ENCODE results near the gene INPP5J. TPM values are rescaled to one million over a fixed set of nuclear protein-coding genes. Genes with fewer than 3 reads are reported as not detected.
"Not testable (repeated sequence)": the region's sequence is repeated elsewhere in the genome, so short reads cannot be mapped to it uniquely, and the experiment has no call there.

The INPP5J gene
- polyA plus RNA-seq (2012; ENCODE audit: missing spikeins), result not detected

GRCh38 chr22:31122532-31123291 lies at the start of gene INPP5J:
Gene INPP5J, plus strand, starts transcription at chr22:31122966. Its CDS starts 49 bp downstream, at chr22:31123015.
- no peak for TF ChIP-seq POLR2AphosphoS5 (IDR thresholded peaks at IDR 0.05; ENCODE audit: low read depth, low read length)
- no peak for DNase-seq (ENCODE audit: insufficient read length)
- FAIRE-seq, result no peak

- not testable (repeated sequence) for FAIRE-seq; DNase-seq (ENCODE audit: insufficient read length)
Measured at GRCh38 chr22:31073125-31073524, 49.6 kb upstream of the INPP5J start.

- FAIRE-seq; DNase-seq (ENCODE audit: insufficient read length): not testable (repeated sequence)
Measured at GRCh38 chr22:31073545-31074145, 49.1 kb upstream of the INPP5J start.

GRCh38 chr22:31075961-31076360 lies 46.8 kb upstream of the INPP5J start:
- TF ChIP-seq TAF1 (IDR thresholded peaks at IDR 0.05; ENCODE audit: borderline replicate concordance, low read depth, low read length), result no peak
- TF ChIP-seq POLR2A (IDR thresholded peaks at IDR 0.05; ENCODE audit: low read depth, low read length), result no peak
- no peak for TF ChIP-seq POLR2AphosphoS5 (IDR thresholded peaks at IDR 0.05; ENCODE audit: low read depth, low read length)
- FAIRE-seq, result no peak
- no peak for DNase-seq (ENCODE audit: insufficient read length)

GRCh38 chr22:31077681-31078080 lies 45.1 kb upstream of the INPP5J start:
- FAIRE-seq, result no peak
- TF ChIP-seq POLR2A (IDR thresholded peaks at IDR 0.05; ENCODE audit: low read depth, low read length), result no peak
- TF ChIP-seq POLR2AphosphoS5 (IDR thresholded peaks at IDR 0.05; ENCODE audit: low read depth, low read length), result no peak
- no peak for TF ChIP-seq TAF1 (IDR thresholded peaks at IDR 0.05; ENCODE audit: borderline replicate concordance, low read depth, low read length)
- no peak for DNase-seq (ENCODE audit: insufficient read length)

- FAIRE-seq; DNase-seq (ENCODE audit: insufficient read length): not testable (repeated sequence)
Measured at GRCh38 chr22:31078389-31078788, 44.4 kb upstream of the INPP5J start.

- TF ChIP-seq TAF1 (IDR thresholded peaks at IDR 0.05; ENCODE audit: borderline replicate concordance, low read depth, low read length) (no peak), POLR2AphosphoS5 (IDR thresholded peaks at IDR 0.05; ENCODE audit: low read depth, low read length) (no peak), POLR2A (IDR thresholded peaks at IDR 0.05; ENCODE audit: low read depth, low read length) (no peak)
- no peak for DNase-seq (ENCODE audit: insufficient read length)
- FAIRE-seq, result no peak
Measured at GRCh38 chr22:31079095-31079642, 43.6 kb upstream of the INPP5J start.

GRCh38 chr22:31080164-31080847 lies 42.5 kb upstream of the INPP5J start:
- no peak for TF ChIP-seq POLR2A (IDR thresholded peaks at IDR 0.05; ENCODE audit: low read depth, low read length)
- no peak for TF ChIP-seq POLR2AphosphoS5 (IDR thresholded peaks at IDR 0.05; ENCODE audit: low read depth, low read length)
- TF ChIP-seq TAF1 (IDR thresholded peaks at IDR 0.05; ENCODE audit: borderline replicate concordance, low read depth, low read length), result no peak
- no peak for FAIRE-seq
- DNase-seq (ENCODE audit: insufficient read length), result peak; percentile 9

- peak; percentile 99 for FAIRE-seq
- peak; percentile 86 for DNase-seq (ENCODE audit: insufficient read length)
- TF ChIP-seq POLR2A (IDR thresholded peaks at IDR 0.05; ENCODE audit: low read depth, low read length), result peak; percentile 83
- peak; percentile 67; the same call in 1 of the 2 replicates for TF ChIP-seq TAF1 (IDR thresholded peaks at IDR 0.05; ENCODE audit: borderline replicate concordance, low read depth, low read length)
- peak; percentile 72 for TF ChIP-seq POLR2AphosphoS5 (IDR thresholded peaks at IDR 0.05; ENCODE audit: low read depth, low read length)
Measured at GRCh38 chr22:31080848-31081649, 41.7 kb upstream of the INPP5J start, which contains the start of gene SMTN. Gene SMTN, plus strand, starts transcription at chr22:31081318. Its CDS starts 1,941 bp downstream, at chr22:31083259.

GRCh38 chr22:31081963-31082605 lies 40.7 kb upstream of the INPP5J start:
- FAIRE-seq (peak; percentile 60), DNase-seq (ENCODE audit: insufficient read length) (no peak)

More at GRCh38 chr22:31081963-31082605, 40.7 kb upstream of the INPP5J start:
- TF ChIP-seq POLR2A (IDR thresholded peaks at IDR 0.05; ENCODE audit: low read depth, low read length) (no peak), POLR2AphosphoS5 (IDR thresholded peaks at IDR 0.05; ENCODE audit: low read depth, low read length) (no peak), TAF1 (IDR thresholded peaks at IDR 0.05; ENCODE audit: borderline replicate concordance, low read depth, low read length) (no peak)
